HFF-Myc (cell line): ENCODE measurements around the gene ANO1.
"Not testable (repeated sequence)": the region's sequence is repeated elsewhere in the genome, so short reads cannot be mapped to it uniquely, and the experiment has no call there.

Experiments used
- DNase-seq: peaks from one replicate; pipeline ENCODE4 v3.0.0-alpha.2; 2011; ENCODE audit warnings: low read depth; ENCODE audit errors: extremely low read depth
- H3K4me3 ChIP-seq: replicated peaks from 2 replicates; pipeline ENCODE4 v1.5.1; 2011; ENCODE audit warnings: low read depth, mild to moderate bottlenecking, control low read depth, low read length
- CTCF ChIP-seq: IDR thresholded peaks from 2 replicates; pipeline ENCODE4 v1.5.1; 2012; ENCODE audit warnings: mild to moderate bottlenecking, low read depth, low read length, control low read depth; ENCODE audit errors: missing control alignments

ANO1 gene

GRCh38 chr11:70209391-70209912, 131.3 kb downstream of the ANO1 start:
- DNase-seq = no peak
- no peak for TF ChIP-seq CTCF
- H3K4me3 ChIP-seq = no peak overlapping the region

- TF ChIP-seq CTCF = no peak
- no peak overlapping the region for H3K4me3 ChIP-seq
- no peak for DNase-seq
Observed at GRCh38 chr11:70210051-70210501, 132.0 kb downstream of the ANO1 start.

- no peak for TF ChIP-seq CTCF
- H3K4me3 ChIP-seq = no peak overlapping the region
- no peak for DNase-seq
Observed at GRCh38 chr11:70210530-70210929, 132.4 kb downstream of the ANO1 start.

- no peak for DNase-seq
- no peak overlapping the region for H3K4me3 ChIP-seq
- no peak for TF ChIP-seq CTCF
Observed at GRCh38 chr11:70212227-70212811, 134.2 kb downstream of the ANO1 start.

GRCh38 chr11:70217388-70217787, 139.3 kb downstream of the ANO1 start:
- DNase-seq, H3K4me3 ChIP-seq: not testable (repeated sequence)

GRCh38 chr11:70218076-70218475, 140.0 kb downstream of the ANO1 start:
- not testable (repeated sequence) for H3K4me3 ChIP-seq, DNase-seq

GRCh38 chr11:70220136-70220535, 142.0 kb downstream of the ANO1 start:
- no peak for DNase-seq
- H3K4me3 ChIP-seq = no peak overlapping the region
- TF ChIP-seq CTCF = no peak

GRCh38 chr11:70220920-70221319, 142.8 kb downstream of the ANO1 start:
- no peak overlapping the region for H3K4me3 ChIP-seq
- TF ChIP-seq CTCF = no peak
- DNase-seq = no peak
